DMS 273 (cell line): ENCODE measurements around the gene TSPAN32.

Source experiments
- DNase-seq: peaks from one replicate; lab custom pipeline; 2025; ENCODE audit not compliant: unreplicated experiment; lab: John Stamatoyannopoulos, UW

Gene TSPAN32, protein sequence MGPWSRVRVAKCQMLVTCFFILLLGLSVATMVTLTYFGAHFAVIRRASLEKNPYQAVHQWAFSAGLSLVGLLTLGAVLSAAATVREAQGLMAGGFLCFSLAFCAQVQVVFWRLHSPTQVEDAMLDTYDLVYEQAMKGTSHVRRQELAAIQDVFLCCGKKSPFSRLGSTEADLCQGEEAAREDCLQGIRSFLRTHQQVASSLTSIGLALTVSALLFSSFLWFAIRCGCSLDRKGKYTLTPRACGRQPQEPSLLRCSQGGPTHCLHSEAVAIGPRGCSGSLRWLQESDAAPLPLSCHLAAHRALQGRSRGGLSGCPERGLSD

DNA sequence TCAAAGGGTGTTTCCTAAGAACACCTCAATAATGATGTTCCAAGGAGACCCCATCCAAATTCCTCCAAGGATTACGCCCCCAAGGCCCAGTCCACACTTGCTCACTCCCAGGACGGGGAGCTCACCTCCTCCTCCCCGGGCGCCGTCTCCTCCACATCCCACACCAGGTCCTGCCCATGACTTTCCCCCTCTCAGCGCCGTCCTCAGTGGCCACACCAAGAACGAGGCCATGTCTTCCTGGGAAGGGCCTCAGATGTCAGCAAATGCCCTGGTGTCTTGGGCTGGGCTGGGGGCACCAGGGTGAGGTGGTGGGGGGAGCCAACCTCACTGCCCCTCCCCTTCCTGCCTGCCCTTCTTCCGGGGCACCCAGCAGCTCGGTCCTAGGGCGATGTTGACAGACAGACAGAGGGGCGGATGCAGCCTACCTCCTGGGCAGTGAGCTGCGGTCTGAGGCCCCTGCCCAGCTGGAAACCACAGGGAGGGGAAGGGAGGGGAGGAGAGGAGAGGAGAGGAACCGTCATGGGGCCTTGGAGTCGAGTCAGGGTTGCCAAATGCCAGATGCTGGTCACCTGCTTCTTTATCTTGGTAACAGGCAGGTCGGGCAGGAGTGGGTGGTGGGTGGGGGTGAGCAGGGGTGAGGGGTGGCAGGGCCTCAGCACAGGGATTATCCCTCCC lies at the start of gene TSPAN32, which contains the start of gene C11orf21:
Gene TSPAN32, plus strand, starts transcription at position 383 of the 675 bp plus-strand sequence. Its CDS starts 137 bp downstream, at position 520.
Gene C11orf21, minus strand, starts transcription at position 288 of the 675 bp plus-strand sequence. Its CDS starts 110 bp downstream, at position 178.
- no peak for DNase-seq

DNA sequence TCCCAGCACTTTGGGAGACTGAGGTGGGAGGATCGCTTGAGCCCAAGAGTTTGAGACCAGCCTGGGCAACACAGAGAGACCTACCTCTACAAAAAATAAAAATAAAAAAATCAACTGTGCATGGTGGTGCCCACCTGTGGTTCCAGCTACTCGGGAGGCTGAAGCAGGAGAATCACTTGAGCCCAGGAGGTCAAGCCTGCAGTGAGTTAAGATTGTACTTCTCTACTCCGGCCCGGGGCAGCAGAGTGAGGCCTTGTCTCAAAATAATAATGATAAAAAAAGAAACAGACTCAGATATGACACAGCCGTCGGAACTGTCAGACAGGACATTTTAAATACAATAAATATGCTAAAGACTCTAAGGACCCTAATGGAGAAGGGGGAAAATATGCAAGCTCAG lies 49.8 kb upstream of the TSPAN32 start:
- DNase-seq: no peak

DNA sequence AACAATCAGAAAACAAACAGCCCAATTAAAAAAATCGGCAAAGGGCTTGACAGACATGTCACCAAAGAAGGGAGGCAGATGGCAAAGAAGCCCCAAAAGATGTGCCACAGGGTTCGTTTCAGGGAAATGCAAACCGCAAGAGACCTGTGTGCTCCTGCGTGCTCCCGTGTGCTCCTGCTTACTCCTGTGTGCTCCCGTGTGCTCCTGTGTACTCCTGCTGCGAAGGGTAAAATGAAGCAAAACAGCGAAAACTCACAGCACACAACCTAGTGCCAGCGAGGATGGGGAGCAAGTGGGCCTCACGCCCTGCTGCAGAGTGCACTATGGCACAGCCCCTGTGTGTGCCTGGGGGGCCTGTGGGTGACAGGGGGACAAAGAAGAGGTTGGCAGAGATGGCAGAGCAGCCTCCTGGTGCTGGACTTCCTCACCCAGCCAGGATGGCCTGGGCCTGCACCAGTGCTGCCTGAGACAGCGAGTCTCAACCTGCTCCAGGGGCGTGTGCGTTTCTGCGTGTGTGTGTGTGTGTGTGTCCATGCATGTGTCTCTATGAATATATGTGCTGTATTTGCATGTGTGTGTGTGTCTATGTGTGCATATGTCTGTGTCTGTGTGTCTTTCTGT lies 45.4 kb upstream of the TSPAN32 start:
- DNase-seq: no peak

DNA sequence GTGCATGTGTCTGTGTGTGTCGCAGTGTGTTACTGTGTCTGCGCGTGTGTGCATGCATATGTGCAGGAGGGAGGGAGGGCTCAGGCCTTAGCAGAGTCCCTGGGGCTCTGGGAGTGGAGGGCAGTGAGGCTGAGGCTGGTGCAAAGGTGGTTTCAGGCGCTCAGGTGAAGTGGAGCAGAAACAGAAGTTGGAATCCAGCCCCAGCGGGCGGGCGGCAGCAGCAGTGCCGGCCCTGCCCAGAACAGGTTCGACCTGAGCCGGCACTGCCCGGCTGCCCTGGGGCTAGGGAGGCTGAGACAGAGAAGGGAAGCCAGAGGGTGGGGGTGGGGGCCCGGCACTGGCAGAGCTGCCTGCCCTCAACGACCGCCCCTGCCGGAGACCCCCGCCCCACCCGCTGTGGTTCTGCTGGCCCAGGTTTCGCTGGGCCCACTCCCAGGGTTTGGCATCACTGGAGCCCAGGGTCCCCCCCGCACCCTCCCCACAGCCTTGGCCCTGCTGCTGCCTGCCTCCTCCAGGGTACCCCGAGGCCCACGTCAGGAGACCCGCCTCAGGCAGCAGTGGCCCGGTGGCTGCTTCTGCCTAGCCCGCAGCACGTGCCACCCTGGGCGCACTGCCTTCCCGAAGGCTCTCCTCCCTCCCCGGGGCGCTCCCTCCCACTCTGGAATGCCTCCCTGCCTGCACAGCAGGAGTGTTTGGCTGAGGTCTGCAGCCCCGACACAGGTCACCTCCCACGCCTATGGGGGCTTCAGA lies 44.7 kb upstream of the TSPAN32 start:
- no peak for DNase-seq

DNA sequence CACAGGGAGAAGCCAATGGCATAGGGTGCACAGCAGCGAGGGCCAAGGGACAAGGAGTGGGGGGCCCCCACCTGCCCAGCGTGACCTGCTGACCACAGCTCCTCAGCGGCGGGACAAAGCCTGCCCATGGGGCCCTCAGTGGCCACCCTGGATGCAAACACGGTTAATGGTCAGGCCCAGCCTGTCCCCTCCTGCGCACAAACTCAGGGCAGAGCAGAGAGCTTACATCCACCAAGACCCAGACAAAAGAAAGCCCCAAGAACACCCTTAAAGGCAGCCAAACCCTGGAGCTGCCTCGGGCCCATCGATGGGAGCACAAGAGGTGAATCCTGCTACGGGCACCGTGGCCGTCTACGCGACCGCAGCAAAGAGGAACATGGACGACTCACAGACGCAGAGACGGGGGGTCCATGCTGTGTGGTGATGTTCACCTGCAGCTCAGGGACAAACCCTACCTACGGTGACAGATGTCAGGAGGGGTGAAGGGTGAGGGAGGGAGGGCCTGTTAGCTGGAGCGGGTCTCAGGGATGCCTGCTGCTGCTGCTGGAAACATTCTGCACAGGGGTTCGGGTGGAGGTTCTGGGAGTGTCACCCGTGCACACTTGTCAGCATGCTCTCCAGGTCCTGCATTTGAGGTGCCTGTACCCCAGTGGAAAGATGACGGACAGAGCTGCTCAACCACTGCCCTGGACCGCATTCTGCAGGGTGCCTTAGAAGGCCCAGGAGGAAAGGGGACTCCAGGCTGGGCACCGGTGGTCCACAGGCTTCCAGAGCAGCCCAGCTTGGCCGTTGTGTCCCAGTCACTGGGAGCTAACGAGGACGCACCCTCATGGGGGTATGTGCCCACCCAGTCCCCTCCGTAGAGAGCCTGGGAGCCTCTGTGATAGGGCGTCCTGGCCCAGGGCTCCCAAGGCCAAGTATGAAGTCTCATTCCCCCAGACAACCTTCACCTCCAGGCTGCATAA lies 43.0 kb upstream of the TSPAN32 start:
- no peak for DNase-seq

DNA sequence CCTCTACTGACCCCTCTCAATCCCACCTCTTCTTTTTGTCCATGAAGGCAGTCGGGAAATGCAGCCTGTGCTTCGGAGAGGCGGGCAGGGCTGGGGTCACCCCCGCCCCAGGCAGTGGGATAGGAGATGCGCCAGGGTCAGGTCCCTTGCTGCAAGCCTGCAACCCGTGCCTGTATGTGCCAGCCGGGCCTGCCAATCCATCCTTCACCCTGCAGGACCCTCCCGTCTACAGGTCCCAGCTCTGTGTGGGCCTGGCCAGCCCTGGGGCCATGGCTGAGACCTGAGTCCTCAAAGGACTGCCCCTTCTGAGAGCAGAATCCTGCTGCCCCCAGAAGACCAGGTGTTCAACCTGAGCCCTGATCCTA lies 42.4 kb upstream of the TSPAN32 start:
- no peak for DNase-seq

DNA sequence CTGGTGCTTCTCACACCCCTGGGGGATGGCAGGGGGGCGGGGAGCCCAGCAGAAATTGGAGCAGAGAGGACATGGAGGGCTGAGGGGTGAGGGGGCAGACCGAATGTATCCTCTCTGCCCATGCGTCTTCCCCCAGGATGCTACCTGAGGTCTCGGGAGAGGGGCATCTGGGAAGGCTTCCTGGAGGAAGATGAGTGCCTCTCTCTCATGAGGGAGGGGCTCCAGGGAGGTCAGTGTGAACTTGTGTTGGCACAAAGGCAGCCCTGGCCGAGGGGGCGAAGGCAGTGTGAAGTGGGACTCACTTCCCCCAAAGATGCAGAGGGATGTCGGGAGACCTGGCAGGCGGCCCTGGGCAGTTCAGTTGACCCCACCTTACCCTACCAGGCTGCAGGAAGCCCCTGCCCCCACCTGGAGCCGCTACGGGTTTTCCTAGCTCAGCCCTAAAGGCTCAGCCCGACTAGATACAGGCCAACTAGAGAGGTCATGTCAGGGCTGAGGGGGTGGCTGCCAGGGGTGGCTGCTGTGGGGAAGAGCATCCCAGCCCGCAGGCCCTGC lies 41.8 kb upstream of the TSPAN32 start:
- no peak for DNase-seq

DNA sequence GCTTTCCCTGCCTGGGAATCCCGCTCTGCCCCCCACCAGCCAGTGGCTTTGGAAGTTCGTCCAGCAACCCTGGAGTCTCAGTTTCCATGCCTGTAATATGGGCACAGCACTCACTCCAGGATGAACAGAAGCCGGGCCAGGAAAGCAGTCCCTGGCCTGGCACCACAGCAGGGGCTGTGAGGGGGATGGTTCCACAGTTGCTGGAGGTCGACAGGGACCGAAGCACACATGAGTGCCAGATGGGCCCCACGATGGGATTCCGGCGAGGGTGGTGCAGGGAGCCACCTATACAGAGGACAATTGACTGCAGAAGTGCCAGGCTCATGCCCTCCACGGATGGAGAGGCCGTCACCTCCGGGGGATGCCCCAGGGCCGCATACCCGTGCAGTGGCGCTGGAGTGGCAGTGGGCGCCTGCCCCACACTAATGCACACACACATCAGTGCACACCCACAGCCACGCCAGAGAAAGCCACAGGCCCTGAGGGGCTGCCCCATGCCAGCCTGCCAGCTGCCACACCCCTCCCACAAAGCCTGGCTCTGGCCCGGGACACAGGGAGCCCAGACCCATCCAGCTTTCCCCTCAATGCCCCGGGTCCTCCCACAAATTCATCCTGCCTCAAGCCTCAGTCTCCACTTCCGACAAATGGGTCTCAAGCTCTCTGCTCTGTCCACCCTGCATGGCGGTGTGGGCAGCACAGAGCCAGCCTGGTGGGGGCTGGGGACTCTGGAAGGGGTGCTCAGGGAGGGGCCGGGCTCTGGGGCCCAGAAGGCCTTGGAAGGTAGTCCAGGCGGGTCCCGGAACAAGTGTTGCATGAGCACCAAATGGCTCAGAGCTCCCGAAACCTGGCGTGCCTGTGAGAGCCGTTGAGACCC lies 41.1 kb upstream of the TSPAN32 start:
- DNase-seq: no peak

DNA sequence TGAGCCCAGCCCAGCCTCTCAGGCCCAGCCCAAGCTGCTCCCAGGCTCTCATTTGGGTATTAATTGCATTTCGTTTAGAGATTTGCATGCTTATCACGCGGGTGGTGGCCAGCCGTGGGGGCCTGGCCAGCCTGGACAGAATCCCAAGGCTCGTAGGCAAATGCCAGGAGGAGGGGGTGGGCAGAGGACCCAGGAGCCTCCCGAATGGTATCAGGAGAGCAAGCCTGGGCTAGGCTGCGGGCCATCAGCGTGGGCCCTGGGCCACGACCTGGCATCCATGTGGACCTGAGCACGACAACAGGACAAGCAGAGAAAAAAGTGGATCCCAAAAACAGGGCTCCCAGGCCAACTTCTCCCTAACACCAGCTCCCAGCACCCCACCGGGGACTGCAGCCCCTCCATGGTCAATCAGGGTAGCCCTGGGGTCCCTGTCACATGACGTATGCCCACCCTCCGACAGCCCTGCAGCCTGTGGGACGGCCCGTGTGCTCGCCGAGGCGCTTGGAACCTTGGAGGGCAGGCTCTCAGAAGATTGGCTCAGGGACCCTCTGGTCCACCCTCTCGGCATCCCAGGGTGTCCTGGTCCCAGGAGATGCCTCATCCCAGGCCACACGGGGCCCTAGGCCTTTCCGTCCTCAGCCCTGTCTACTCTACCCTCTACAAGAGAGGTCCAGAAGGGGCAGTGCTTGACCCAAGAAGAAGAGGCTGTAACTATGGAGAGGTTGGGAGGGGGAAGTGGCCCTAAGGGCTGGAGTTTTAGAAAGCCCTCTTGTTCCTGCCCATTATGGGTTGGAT lies 40.2 kb upstream of the TSPAN32 start:
- DNase-seq: no peak

DNA sequence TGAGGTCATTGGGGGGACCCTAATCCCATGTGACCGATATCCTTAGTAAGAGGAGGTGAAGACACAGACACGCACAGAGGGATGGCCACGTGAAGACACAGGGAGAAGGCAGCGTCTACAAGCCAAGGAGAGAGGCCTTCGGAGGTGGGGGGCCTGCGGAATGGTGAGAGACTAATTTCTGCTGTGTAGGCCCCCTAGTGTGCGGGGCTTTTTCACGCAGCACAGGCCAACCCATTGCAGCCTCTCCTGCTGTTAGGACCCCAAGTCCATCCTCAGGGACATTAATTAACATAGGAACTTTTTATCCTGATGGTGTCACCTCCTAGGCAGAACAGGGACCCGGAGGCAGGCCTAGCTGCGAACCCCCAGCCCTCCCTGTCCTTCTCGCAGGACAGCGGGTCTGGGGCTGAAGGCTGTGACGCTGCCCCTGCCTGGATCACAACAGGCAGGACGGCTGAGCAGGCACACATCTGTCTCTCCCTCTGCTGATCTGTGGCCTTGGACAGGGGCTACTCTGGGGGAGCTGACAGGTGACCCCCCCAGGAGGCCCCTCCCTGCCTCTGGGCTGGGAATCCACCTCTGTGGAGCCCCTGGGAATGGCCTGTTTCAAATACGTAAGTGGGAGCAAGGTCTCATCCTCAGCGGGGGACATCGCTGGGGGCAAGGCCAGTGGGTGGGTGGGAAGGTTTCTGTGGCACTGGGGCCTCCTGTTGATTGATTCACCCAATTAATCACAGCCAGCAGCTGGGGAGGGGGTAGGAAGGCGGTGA lies 39.3 kb upstream of the TSPAN32 start:
- no peak for DNase-seq

DNA sequence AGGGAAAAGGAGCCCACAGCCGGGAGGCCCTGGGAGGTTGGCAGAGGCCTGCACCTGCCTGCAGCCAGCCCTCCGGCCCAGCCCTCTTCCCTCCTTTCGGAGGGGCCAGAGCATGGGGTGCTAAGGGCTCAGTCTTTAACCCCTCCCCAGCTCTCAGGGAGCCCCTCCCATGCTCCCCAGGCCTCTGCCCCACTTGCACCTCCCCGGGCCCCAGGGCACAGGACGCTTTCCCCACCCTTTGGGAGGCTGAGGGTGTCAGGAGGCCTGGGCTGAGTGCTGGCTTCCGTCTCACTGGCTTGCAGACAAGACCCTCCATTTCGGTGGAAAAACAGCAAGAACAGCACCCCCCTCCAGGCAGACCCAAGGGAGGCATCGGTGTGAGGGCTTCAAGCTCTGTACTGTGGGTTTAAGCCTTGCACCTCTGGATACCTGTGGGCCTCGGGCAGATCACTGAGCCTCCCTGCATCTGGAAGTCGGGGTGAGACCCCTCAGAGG lies 38.7 kb upstream of the TSPAN32 start:
- no peak for DNase-seq

DNA sequence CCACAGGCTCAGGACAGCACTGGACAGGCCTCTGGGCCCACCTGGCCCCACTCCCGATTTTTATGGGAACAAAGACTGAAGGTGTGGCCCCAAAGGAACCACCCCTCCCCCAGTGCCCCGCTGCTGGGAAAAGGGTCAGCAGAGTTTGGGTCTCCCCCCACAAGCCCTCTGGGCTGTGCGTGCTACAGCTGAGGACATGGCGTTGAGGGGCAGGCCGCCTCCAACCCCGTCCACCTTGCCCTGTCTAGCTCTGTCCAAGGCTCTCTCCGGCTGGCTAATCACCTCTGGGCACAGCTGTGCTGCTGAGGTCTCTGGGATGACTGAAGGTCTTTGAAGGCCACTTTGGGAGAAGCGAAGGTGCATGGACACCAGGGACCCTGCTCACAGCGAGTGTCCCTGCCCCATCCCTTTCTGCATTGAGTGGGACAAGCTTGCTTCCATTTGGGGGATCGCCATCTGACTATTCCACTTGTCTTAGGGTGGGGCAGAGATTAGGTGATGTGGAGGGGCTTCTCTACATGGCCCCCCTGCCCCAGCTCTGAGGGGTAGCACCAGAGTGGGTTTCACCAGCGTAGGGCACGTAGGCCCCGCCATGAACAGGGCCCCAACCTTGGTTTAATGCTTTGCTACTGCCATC lies 38.0 kb upstream of the TSPAN32 start:
- DNase-seq: no peak

DNA sequence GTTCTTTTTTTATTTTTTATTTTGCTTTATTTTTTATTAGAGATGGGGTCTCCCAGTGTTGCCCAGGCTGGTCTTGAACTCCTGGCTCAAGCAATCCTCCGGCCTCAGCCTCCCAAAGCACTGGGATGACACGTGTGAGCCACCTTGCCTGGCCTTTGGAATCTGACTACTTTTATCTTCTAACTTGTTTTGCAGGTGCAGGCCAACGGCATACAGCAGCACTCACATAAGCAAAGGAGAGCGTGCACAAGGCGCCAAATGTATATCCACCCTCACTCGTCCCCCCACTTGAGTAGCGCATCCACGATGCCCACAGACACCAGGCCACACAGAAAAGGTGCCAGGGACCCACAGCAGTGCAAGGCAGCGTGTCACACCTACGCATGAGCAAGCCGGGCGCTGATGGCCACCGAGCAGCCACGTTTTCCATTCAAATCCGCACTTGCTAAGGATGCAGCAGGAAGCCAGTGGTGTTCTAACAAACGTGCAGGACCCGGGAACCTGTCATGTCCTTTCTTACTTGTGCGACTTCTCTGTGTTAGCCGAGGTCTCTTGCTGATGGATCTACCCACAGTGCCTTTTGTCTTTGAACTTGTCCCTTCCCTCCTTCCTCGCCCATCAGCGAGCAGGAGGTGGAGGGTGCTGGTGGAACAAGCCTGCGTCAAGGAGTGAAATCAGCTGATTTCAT lies 37.3 kb upstream of the TSPAN32 start:
- no peak for DNase-seq

DNA sequence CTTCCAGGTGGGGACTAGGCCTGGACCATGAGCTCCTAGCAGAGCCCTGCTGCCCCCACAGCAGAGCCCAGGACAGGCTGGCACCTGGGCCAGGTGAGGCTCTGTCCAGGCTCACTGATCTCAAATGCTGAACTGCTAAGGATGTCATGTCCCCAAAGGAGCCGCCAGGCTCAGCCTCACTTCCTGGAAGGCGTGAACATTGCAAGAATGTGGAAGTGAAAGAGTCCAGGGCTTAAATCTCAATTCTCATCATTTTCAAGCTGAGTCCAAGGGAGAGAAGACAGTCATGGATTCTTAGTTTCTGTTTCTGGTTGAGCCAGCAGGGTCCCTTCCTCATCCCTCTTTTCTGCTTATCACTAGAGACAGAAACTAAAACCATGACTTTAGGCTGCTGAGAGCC lies 36.4 kb upstream of the TSPAN32 start:
- DNase-seq: no peak

DNA sequence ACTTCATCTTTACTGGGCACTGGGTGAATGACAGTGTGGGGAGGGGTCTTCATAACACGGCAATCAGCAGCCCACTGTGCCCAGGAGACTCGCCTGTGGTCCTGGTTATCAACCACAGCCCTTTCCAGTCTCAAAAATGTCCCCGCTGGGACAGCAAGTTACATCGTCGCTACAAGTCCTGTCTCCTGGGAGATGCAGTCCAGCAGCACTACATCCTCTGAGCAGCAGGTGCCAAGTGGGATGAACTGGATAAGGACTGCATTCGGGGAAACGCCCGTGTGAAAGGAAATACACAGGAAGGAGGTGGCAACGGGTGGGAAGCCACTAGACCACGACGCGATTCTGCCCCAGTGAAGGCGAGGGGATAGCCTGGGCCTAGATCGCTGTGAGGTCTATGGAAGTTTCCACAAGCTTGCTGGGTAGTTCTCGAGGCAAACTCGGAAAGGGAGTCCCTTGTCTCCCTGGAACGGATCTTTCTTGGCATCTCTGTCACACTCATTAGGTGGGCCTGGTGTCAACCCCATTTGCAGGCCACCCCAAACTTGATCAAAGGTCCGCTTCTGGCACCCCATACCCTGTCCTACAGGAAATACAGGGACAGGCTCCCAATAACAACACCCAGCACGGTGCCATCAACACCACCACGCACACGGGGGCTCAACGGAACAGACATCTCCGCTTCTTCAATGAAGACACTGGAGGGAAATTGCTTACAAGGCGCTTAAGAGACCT lies 35.8 kb upstream of the TSPAN32 start:
- DNase-seq: no peak
